GM23248 (cell line): Measurements from ENCODE around the gene SIDT2. TPM values are rescaled to one million over a fixed set of nuclear protein-coding genes. Genes with fewer than 3 reads are reported as not detected.

ENCODE experiments used
- DNase-seq: peaks from one replicate; pipeline ENCODE4 v3.0.0-alpha.2; 2015
- H2AFZ ChIP-seq: fragments of 200-600 bp; sonication (generic); 2 replicates; pipeline ENCODE4 v1.6.1; 2016; ENCODE audit warnings: antibody characterized with exemption
- H3F3A ChIP-seq: fragments of 200-600 bp; sonication (generic); 2 replicates; pipeline ENCODE4 v1.6.1; 2016; ENCODE audit warnings: mild to moderate bottlenecking, antibody characterized with exemption, mixed run types; ENCODE audit not compliant: insufficient read depth
- H3K27ac ChIP-seq: fragments of 200-600 bp; sonication (generic); 2 replicates; pipeline ENCODE4 v1.5.1; 2016; ENCODE audit warnings: mild to moderate bottlenecking
- H3K27me3 ChIP-seq: fragments of 200-600 bp; sonication (generic); replicated peaks from 2 replicates; pipeline ENCODE4 v1.6.1; 2016; ENCODE audit warnings: mild to moderate bottlenecking; ENCODE audit not compliant: insufficient read depth
- H3K36me3 ChIP-seq: fragments of 200-600 bp; sonication (generic); 2 replicates; pipeline ENCODE4 v1.6.1; 2016; ENCODE audit warnings: low read depth, mild to moderate bottlenecking
- H3K4me1 ChIP-seq: fragments of 200-600 bp; sonication (generic); 2 replicates; pipeline ENCODE4 v1.6.1; 2016; ENCODE audit warnings: mild to moderate bottlenecking; ENCODE audit not compliant: insufficient read depth
- H3K4me2 ChIP-seq: fragments of 200-600 bp; sonication (generic); one replicate; pipeline ENCODE4 v1.6.1; 2016; ENCODE audit warnings: mild to moderate bottlenecking; ENCODE audit not compliant: unreplicated experiment
- H3K4me3 ChIP-seq: fragments of 200-600 bp; sonication (generic); 2 replicates; pipeline ENCODE4 v1.5.1; 2016; ENCODE audit warnings: mild to moderate bottlenecking
- H3K79me2 ChIP-seq: fragments of 200-600 bp; sonication (generic); 2 replicates; pipeline ENCODE4 v1.6.1; 2016; ENCODE audit warnings: mild to moderate bottlenecking; ENCODE audit not compliant: insufficient read depth
- H3K9ac ChIP-seq: fragments of 200-600 bp; sonication (generic); 2 replicates; pipeline ENCODE4 v1.6.1; 2016; ENCODE audit warnings: mild to moderate bottlenecking
- H3K9me2 ChIP-seq: fragments of 200-600 bp; sonication (generic); 2 replicates; pipeline ENCODE4 v1.6.1; 2016; ENCODE audit warnings: mixed run types, mild to moderate bottlenecking, moderate library complexity; ENCODE audit not compliant: insufficient read depth
- H3K9me3 ChIP-seq: fragments of 200-600 bp; sonication (generic); one replicate; pipeline ENCODE4 v1.6.1; 2017; ENCODE audit warnings: low read depth
- H4K20me1 ChIP-seq: fragments of 200-600 bp; sonication (generic); 2 replicates; pipeline ENCODE4 v1.6.0; 2016; ENCODE audit not compliant: insufficient read depth
- EZH2 ChIP-seq: fragments of 200-600 bp; sonication (generic); IDR thresholded peaks from 2 replicates; pipeline ENCODE4 v1.6.1; 2018; ENCODE audit warnings: antibody characterized with exemption, mild to moderate bottlenecking; ENCODE audit not compliant: insufficient read depth, poor library complexity, severe bottlenecking
- EZH2phosphoT487 ChIP-seq: fragments of 200-600 bp; sonication (generic); IDR thresholded peaks from 2 replicates; pipeline ENCODE4 v1.6.1; 2018; ENCODE audit warnings: antibody characterized with exemption, moderate library complexity, mild to moderate bottlenecking, low read depth; ENCODE audit not compliant: insufficient read depth
- WGBS, 2 experiments: methylation state at CpG; one replicate each; pipeline ENCODE4 v1.1.6; 2015 to 2017; ENCODE audit warnings: low lambda C conversion rate in 2 of 2, low coverage in 1 of 2; ENCODE audit errors: missing lambda C conversion rate in 2 of 2; 5-methylcytosine and 5-hydroxymethylcytosine counted together
- in situ Hi-C: fragments of 300-500 bp; cut with MboI; formaldehyde crosslinking; loops from 2 replicates; pipeline ENCODE4 v1.15.0; 2020
- polyA plus RNA-seq: library from polyadenylated mRNA; unstranded; fragments of >200 nt; fragmentation: Nextera tagmentation; extraction: Ambion mirVana; gene quantifications from 2 replicates; pipeline ENCODE4 v1.2.1, GENCODE V29; 2016
- total RNA-seq: library from RNA; depleted of rRNA; stranded (reverse); fragments of >200 nt; shearing (Covaris generic); gene quantifications from 2 replicates; pipeline ENCODE4 v1.2.3, GENCODE V29; 2014

SIDT2 gene
- total and polyA plus RNA-seq, 2 experiments from 2014 or later = 13.1 to 15.7 TPM

GRCh38 chr11:117221775-117222517 is 43.4 kb downstream of the SIDT2 start:
- no peak for TF ChIP-seq EZH2phosphoT487
- TF ChIP-seq EZH2 = no peak
- Histone ChIP-seq H2AFZ (no peak overlapping the region), H3F3A (peaks cover 5% of the 10 kb centered on the region; the same call in 1 of the 2 replicates), H3K36me3 (peaks cover 44% of the 10 kb centered on the region; the same call in 1 of the 2 replicates), H3K9ac (no peak overlapping the region), H3K4me1 (0 out of 2 replicates have a peak, but pooled peaks cover 6% of the 10 kb centered on the region), H3K27me3 (no peaks in the 10 kb centered on the region), H4K20me1 (no peaks in the 10 kb centered on the region), H3K4me2 (no peak overlapping the region), H3K27ac (no peak overlapping the region), H3K9me3 (no peaks in the 10 kb centered on the region), H3K9me2 (no peaks in the 10 kb centered on the region), H3K4me3 (no peak overlapping the region), H3K79me2 (no peaks in the 10 kb centered on the region)
- DNase-seq = peak; percentile 54
- in situ Hi-C loops = no loop called here
- 66 to 75% methylated on average over 7 of the region's 7 CpGs for WGBS, 2 experiments

- Histone ChIP-seq H3K9me3 (no peaks in the 10 kb centered on the region), H3K27ac (no peak overlapping the region), H3K27me3 (no peaks in the 10 kb centered on the region), H3K4me3 (no peak overlapping the region), H2AFZ (no peak overlapping the region), H3K36me3 (peaks cover 33% of the 10 kb centered on the region; the same call in 1 of the 2 replicates), H3K9ac (no peak overlapping the region), H3K9me2 (no peaks in the 10 kb centered on the region), H3K79me2 (no peaks in the 10 kb centered on the region), H3F3A (peaks cover 5% of the 10 kb centered on the region; the same call in 1 of the 2 replicates), H4K20me1 (no peaks in the 10 kb centered on the region), H3K4me1 (0 out of 2 replicates have a peak, but pooled peaks cover 6% of the 10 kb centered on the region), H3K4me2 (no peak overlapping the region)
- in situ Hi-C loops = no loop called here
- DNase-seq = no peak
- no peak for TF ChIP-seq EZH2phosphoT487
- no peak for TF ChIP-seq EZH2
- WGBS, 2 experiments = 98 to 99% methylated on average over 14 of the region's 14 CpGs
Measured at GRCh38 chr11:117222991-117223740, 44.6 kb downstream of the SIDT2 start.

- H3K36me3 ChIP-seq = peaks cover 25% of the 10 kb centered on the region; the same call in 1 of the 2 replicates
- H4K20me1 ChIP-seq = no peaks in the 10 kb centered on the region
- peaks cover 3% of the 10 kb centered on the region for H3K79me2 ChIP-seq
- in situ Hi-C loops = no loop called here
- H3K9me3 ChIP-seq = no peaks in the 10 kb centered on the region
- no peak overlapping the region for H3K4me2 ChIP-seq
- no peaks in the 10 kb centered on the region for H3K27me3 ChIP-seq
- no peak overlapping the region for H2AFZ ChIP-seq
- DNase-seq = no peak
- H3K4me3 ChIP-seq = no peak overlapping the region
- H3K9ac ChIP-seq = no peak overlapping the region
- H3F3A ChIP-seq = peaks cover 5% of the 10 kb centered on the region; the same call in 1 of the 2 replicates
- no peak overlapping the region for H3K27ac ChIP-seq
- 0 out of 2 replicates have a peak, but pooled peaks cover 6% of the 10 kb centered on the region for H3K4me1 ChIP-seq
- H3K9me2 ChIP-seq = no peaks in the 10 kb centered on the region
- no peak for TF ChIP-seq EZH2phosphoT487
- TF ChIP-seq EZH2 = no peak
- WGBS, 2 experiments = 87 to 89% methylated on average over 17 of the region's 17 CpGs
Measured at GRCh38 chr11:117223741-117224689, 45.5 kb downstream of the SIDT2 start.
